Measurements from ENCODE around the gene EXOC1.

GRCh38 chr4:55859711-55860110 is 6.3 kb downstream of the EXOC1 start:
- TF ChIP-seq CTCF (IDR thresholded peaks at IDR 0.05) (no peak), POLR2A (IDR thresholded peaks at IDR 0.05) (no peak)

All from ovary (tissue), 3 donors.